Measurements from ENCODE around the gene NSG1. TPM values are rescaled to one million over a fixed set of nuclear protein-coding genes. Genes with fewer than 3 reads are reported as not detected.

Gene NSG1
- total RNA-seq, 1 donor from 2014 or later, result 41.6 TPM

GRCh38 chr4:4432341-4433125, 45.6 kb downstream of the NSG1 start:
- peaks cover 5% of the 10 kb centered on the region for H3K4me1 ChIP-seq

GRCh38 chr4:4433941-4434340, 47.0 kb downstream of the NSG1 start:
- Histone ChIP-seq H4K20me1 (ENCODE audit: low read depth) (no peaks in the 10 kb centered on the region), H3K9ac (no peak overlapping the region), H3K4me1 (no peaks in the 10 kb centered on the region), H3K4me3 (no peak overlapping the region), H3F3A (ENCODE audit: low read depth) (no peaks in the 10 kb centered on the region), H2AFZ (replicated peaks) (no peak overlapping the region), H3K27ac (no peak overlapping the region), H3K4me2 (no peak overlapping the region), H3K27me3 (no peaks in the 10 kb centered on the region), H3K79me2 (ENCODE audit: low read depth) (no peaks in the 10 kb centered on the region), H3K36me3 (no peaks in the 10 kb centered on the region), H3K9me3 (ENCODE audit: low read depth) (no peaks in the 10 kb centered on the region)
- no peak overlapping the region for H3K27ac Mint-ChIP-seq
- peaks cover 3% of the 10 kb centered on the region for H3K27me3 Mint-ChIP-seq (ENCODE audit: insufficient read depth, low read depth)
- DNase-seq (ENCODE audit: low spot score), result no peak
- no peaks in the 10 kb centered on the region for H3K9me3 Mint-ChIP-seq
- no peak for TF ChIP-seq EZH2 (IDR thresholded peaks at IDR 0.05)
- TF ChIP-seq CTCF (IDR thresholded peaks at IDR 0.05), result no peak
- no peak for TF ChIP-seq EZH2phosphoT487 (IDR thresholded peaks at IDR 0.05)
- peaks cover 10% of the 10 kb centered on the region for H3K36me3 Mint-ChIP-seq
- peaks cover 11% of the 10 kb centered on the region for H3K4me1 Mint-ChIP-seq
- H3K4me3 Mint-ChIP-seq, result no peak overlapping the region

More at GRCh38 chr4:4432341-4433125, 45.6 kb downstream of the NSG1 start:
- peaks cover 17% of the 10 kb centered on the region for H3K4me1 Mint-ChIP-seq
- Histone ChIP-seq H3K36me3 (no peaks in the 10 kb centered on the region), H3F3A (ENCODE audit: low read depth) (peaks cover 4% of the 10 kb centered on the region), H3K27me3 (no peaks in the 10 kb centered on the region), H3K9ac (no peak overlapping the region), H4K20me1 (ENCODE audit: low read depth) (no peaks in the 10 kb centered on the region), H3K9me3 (ENCODE audit: low read depth) (no peaks in the 10 kb centered on the region), H3K27ac (no peak overlapping the region), H3K4me3 (no peak overlapping the region), H3K4me2 (no peak overlapping the region), H2AFZ (replicated peaks) (no peak overlapping the region), H3K79me2 (ENCODE audit: low read depth) (no peaks in the 10 kb centered on the region)
- H3K36me3 Mint-ChIP-seq, result peaks cover 11% of the 10 kb centered on the region
- peaks cover 3% of the 10 kb centered on the region for H3K27me3 Mint-ChIP-seq (ENCODE audit: insufficient read depth, low read depth)
- no peak for DNase-seq (ENCODE audit: low spot score)
- H3K27ac Mint-ChIP-seq, result no peak overlapping the region
- no peaks in the 10 kb centered on the region for H3K9me3 Mint-ChIP-seq
- no peak overlapping the region for H3K4me3 Mint-ChIP-seq
- no peak for TF ChIP-seq EZH2 (IDR thresholded peaks at IDR 0.05)
- no peak for TF ChIP-seq EZH2phosphoT487 (IDR thresholded peaks at IDR 0.05)
- TF ChIP-seq CTCF (IDR thresholded peaks at IDR 0.05), result no peak

- TF ChIP-seq EZH2 (IDR thresholded peaks at IDR 0.05) (no peak), CTCF (IDR thresholded peaks at IDR 0.05) (no peak), EZH2phosphoT487 (IDR thresholded peaks at IDR 0.05) (no peak)
- H3K4me3 ChIP-seq, result no peak overlapping the region
- no peaks in the 10 kb centered on the region for H3K36me3 ChIP-seq
- H3K79me2 ChIP-seq (ENCODE audit: low read depth), result no peaks in the 10 kb centered on the region
- H3F3A ChIP-seq (ENCODE audit: low read depth), result no peaks in the 10 kb centered on the region
- H3K27me3 ChIP-seq, result no peaks in the 10 kb centered on the region
- H3K9me3 ChIP-seq (ENCODE audit: low read depth), result no peaks in the 10 kb centered on the region
- no peak overlapping the region for H3K27ac ChIP-seq
- no peak overlapping the region for H2AFZ ChIP-seq (replicated peaks)
- H3K4me1 ChIP-seq, result no peaks in the 10 kb centered on the region
- Mint-ChIP-seq H3K4me1 (peaks cover 5% of the 10 kb centered on the region), H3K27me3 (ENCODE audit: insufficient read depth, low read depth) (peaks cover 3% of the 10 kb centered on the region), H3K9me3 (no peaks in the 10 kb centered on the region), H3K27ac (no peak overlapping the region), H3K36me3 (peaks cover 10% of the 10 kb centered on the region), H3K4me3 (no peak overlapping the region)
- H3K9ac ChIP-seq, result no peak overlapping the region
- no peaks in the 10 kb centered on the region for H4K20me1 ChIP-seq (ENCODE audit: low read depth)
- H3K4me2 ChIP-seq, result no peak overlapping the region
- no peak for DNase-seq (ENCODE audit: low spot score)
Observed at GRCh38 chr4:4436244-4436823, 49.4 kb downstream of the NSG1 start.
